Colonic mucosa (tissue), 4 donors: ENCODE results near the gene TTC9C. TPM values are rescaled to one million over a fixed set of nuclear protein-coding genes. Genes with fewer than 3 reads are reported as not detected.
"Not testable (repeated sequence)": the region's sequence is repeated elsewhere in the genome, so short reads cannot be mapped to it uniquely, and the experiment has no call there.

Source experiments
- DNase-seq: peaks from one replicate; pipeline ENCODE4 v3.0.0-alpha.2; 2020
- H3K27ac ChIP-seq: fragments of 200-600 bp; one replicate; pipeline ENCODE4 v1.8.0; 2021
- H3K27me3 ChIP-seq: fragments of 200-600 bp; one replicate; pipeline ENCODE4 v1.8.0; 2021
- H3K36me3 ChIP-seq: fragments of 200-600 bp; one replicate; pipeline ENCODE4 v1.8.0; 2021
- H3K4me1 ChIP-seq: fragments of 200-600 bp; one replicate; pipeline ENCODE4 v1.8.0; 2021; ENCODE audit warnings: mild to moderate bottlenecking
- H3K4me3 ChIP-seq: fragments of 200-600 bp; one replicate; pipeline ENCODE4 v1.8.0; 2021
- H3K9ac ChIP-seq, 2 donors: one replicate each; pipeline ENCODE4 v1.7.0; 2013; ENCODE audit warnings: control low read depth in 2 of 2, low read depth in 2 of 2, low read length in 2 of 2
- H3K9me3 ChIP-seq: fragments of 200-600 bp; one replicate; pipeline ENCODE4 v1.8.0; 2021
- intact Hi-C: fragments of 100-400 bp; cut with DNase I; formaldehyde crosslinking; loops from one replicate; pipeline ENCODE4 v1.14.1; 2022
- total RNA-seq, 2 donors: library from RNA; stranded (reverse); fragmentation: NEBNext Ultra II Directional in 1 of 2; extraction: Animal tissue kit (Norgen Biotek cat#: 25700) in 1 of 2; gene quantifications; one replicate each; pipeline ENCODE4 v1.2.1, GENCODE V29; 2021
- TF ChIP-seq, protein P1 (sequence below): fragments of 200-600 bp; IDR thresholded peaks from one replicate; pipeline ENCODE4 v1.8.0; 2022; ENCODE audit warnings: antibody characterized with exemption, mild to moderate bottlenecking
- donor health status: healthy.
- donor health status: DM: no; HTN: no; CAD: no.
- donor health status: DM: no; HTN: no; CAD: no.

Gene TTC9C
- total RNA-seq, 2 donors from 2014 or later = 34.2 to 39.8 TPM

DNA sequence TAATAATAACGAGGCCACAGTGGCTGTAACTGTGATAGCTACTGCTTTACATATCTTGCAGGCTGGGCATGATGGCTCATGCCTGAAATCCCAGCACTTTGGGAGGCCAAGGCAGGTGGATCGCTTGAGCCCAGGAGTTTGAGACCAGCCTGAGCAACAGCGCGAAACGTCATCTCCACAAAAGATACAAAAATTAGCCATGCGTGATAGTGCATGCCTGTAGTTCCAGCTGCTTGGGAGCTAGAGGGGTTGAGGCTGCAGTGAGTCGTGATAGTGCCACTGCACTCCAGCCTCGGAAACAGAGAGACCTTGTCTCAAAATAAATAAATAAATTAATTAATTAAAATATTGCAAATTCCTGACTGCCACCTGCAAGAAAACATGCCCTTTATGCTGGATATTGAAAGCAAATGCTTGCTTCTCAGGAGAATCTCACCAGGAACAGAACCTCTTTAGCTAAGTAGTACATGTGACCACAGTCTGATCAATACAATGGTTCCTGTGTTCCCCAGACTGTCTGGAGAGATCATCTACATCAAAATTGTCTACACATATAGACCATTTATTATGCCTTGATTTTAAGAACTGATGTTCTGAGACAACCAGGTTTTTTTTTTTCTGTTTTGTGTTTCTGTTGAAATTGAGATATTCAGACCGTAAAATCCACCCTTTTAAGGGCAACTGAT lies 19.3 kb downstream of the TTC9C start:
- Histone ChIP-seq H3K4me1 (no peaks in the 10 kb centered on the region), H3K4me3 (no peak overlapping the region), H3K9me3 (no peaks in the 10 kb centered on the region), H3K27ac (no peak overlapping the region), H3K36me3 (no peaks in the 10 kb centered on the region), H3K27me3 (no peaks in the 10 kb centered on the region), H3K9ac (no peak overlapping the region)
- intact Hi-C loops = no loop called here
- DNase-seq = no peak
- TF ChIP-seq, protein P1, sequence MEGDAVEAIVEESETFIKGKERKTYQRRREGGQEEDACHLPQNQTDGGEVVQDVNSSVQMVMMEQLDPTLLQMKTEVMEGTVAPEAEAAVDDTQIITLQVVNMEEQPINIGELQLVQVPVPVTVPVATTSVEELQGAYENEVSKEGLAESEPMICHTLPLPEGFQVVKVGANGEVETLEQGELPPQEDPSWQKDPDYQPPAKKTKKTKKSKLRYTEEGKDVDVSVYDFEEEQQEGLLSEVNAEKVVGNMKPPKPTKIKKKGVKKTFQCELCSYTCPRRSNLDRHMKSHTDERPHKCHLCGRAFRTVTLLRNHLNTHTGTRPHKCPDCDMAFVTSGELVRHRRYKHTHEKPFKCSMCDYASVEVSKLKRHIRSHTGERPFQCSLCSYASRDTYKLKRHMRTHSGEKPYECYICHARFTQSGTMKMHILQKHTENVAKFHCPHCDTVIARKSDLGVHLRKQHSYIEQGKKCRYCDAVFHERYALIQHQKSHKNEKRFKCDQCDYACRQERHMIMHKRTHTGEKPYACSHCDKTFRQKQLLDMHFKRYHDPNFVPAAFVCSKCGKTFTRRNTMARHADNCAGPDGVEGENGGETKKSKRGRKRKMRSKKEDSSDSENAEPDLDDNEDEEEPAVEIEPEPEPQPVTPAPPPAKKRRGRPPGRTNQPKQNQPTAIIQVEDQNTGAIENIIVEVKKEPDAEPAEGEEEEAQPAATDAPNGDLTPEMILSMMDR = no peak

DNA sequence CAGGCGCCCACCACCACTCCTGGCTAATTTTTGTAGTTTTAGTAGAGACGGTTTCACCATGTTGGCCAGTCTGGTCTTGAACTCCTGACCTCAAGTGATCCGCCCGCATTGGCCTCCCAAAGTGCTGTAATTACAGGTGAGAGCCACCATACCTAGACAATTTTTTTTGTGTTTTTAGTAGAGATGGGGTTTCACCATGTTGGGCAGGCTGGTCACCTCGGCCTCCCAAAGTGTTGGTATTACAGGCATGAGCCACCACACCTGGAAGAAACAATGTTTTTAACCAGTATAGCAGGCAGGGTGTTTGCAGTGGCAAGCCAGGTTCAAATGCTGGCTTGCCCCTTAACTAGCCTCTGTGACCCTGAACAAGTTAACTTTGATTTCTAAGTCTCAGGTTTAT lies 21.6 kb downstream of the TTC9C start:
- DNase-seq, H3K4me3 ChIP-seq, intact Hi-C loops, H3K36me3 ChIP-seq, H3K27ac ChIP-seq, H3K9ac ChIP-seq, H3K4me1 ChIP-seq, H3K9me3 ChIP-seq, H3K27me3 ChIP-seq: not testable (repeated sequence)

DNA sequence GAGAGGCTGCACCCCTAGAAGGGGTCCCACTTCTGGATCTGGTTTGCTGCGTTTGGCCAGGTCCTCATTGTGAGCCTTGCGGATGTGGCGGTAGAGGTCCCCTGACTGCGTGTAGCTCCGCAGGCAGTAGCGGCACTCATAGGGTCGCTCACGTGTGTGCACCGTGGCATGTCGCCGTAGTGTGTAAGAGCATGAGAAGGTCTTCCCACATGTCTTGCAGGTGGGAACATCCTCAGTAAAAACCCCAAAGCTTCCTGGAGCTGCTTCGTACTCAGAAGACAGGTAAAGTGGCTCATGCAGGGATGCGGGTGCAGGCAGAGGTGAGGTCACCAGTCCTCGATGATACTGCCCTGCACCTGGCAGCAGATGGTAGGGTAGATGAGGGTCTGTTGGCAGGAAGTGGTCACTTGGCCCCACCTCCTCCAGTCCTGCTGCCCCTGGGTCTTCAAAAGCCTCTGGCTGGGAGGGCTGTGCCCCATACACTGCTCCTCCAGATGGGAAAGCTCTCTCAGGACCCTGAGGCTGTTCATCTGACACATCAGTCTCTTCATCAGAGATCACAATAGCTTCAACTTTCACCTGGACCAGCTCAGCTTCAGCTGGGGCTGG lies 24.0 kb downstream of the TTC9C start:
- no peak for DNase-seq
- Histone ChIP-seq H3K27ac (no peak overlapping the region), H3K9me3 (no peaks in the 10 kb centered on the region), H3K9ac (no peak overlapping the region), H3K36me3 (no peaks in the 10 kb centered on the region), H3K4me1 (peaks cover 8% of the 10 kb centered on the region), H3K4me3 (no peak overlapping the region), H3K27me3 (no peaks in the 10 kb centered on the region)
- intact Hi-C loops = no loop called here
- TF ChIP-seq, protein P1 = no peak

DNA sequence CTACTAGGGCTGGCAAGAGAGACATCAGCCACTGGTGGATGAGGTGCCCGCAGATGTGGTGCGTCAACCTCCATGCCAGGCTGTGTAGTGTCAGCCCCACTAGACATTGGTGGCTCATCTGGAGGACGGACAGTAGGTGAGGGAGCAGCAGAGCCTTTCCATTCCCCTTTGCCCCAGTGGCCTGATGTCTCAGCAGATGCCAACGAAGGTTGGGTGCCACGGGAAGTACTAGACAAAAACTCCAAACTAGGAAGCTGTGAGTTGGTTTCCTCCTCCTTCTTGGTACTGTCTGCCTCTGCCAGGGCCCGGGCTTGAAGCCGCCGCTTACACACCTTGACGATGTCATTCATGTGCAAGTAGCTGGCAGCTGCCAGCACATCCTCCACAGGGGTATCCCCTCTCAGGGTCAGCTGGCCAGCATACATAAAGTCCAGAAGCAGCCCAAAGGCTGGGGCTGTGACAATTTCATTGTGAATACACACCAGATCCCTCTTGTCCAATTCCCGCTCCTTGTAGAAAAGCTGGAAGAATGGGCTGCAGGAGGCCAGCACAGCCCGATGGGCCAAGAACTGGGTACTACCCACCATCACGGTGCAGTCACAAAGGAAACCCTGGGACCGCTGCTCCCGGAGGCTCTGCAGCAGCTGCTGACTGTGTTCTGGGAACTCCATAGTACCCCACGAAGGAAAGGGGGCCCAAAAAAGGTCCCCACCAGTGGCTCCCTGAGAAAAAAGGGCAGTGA lies 24.9 kb downstream of the TTC9C start:
- TF ChIP-seq, protein P1 = no peak
- H3K4me1 ChIP-seq = peaks cover 8% of the 10 kb centered on the region
- intact Hi-C loops = no loop called here

DNA sequence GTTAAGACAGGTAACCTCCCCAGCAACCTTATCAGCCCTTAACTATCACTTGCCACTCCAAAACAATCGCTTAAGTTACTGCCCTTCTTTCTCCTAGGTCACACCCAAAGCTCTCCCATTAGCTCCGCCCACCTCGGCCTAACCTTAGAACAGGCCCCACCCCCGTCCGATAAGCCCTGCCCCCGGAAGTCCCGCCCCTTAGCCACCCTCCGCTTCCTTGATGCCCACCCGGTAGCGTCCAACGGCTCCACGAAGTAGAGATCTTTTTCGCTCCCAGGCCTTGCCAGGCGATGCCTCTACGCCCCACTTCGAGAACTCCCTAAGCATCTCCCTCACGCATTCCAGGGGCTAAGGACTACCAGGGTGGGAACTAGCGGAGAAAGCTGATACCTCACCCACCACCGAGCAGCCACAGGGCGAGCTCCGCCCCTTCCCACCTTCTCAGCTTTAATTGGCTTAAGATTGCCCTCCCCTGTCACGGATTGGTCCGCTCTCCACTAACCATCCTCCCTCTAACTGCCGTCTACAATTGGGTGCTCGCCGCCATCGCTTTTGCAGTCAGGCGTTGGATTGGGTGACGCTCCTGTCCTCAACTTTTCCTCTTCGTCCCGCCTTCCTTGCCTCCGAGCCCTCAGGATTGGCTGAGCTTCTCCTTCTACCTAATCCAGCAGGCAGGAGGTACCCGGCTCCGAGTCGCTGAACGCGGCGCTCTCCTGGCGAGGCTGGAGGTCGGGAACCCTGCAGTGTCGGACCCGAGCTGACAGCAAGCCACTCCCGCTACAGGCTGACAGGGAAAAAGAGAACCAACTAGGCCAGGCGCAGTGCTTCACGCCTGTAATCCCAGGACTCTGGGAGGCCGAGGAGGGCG lies 25.7 kb downstream of the TTC9C start, which contains the start of gene ZBTB3:
ZBTB3 (minus strand) TSS at position 425 of the 868 bp plus-strand sequence. CDS start 496 bp downstream, outside the sequence.
- no peaks in the 10 kb centered on the region for H3K9me3 ChIP-seq
- H3K36me3 ChIP-seq = no peaks in the 10 kb centered on the region
- peak within 1 kb of the TSS; percentile 92 for H3K27ac ChIP-seq
- TF ChIP-seq, protein P1 = no peak
- peaks cover 8% of the 10 kb centered on the region for H3K4me1 ChIP-seq
- intact Hi-C loops = no loop called here
- no peaks in the 10 kb centered on the region for H3K27me3 ChIP-seq
- H3K4me3 ChIP-seq = peak within 1 kb of the TSS; percentile 57
- H3K9ac ChIP-seq = peak within 1 kb of the TSS; percentile 79 to 86
- DNase-seq = peak; percentile 99

More for the DNA sequence above, 24.9 kb downstream of the TTC9C start:
- Histone ChIP-seq H3K27me3 (no peaks in the 10 kb centered on the region), H3K36me3 (no peaks in the 10 kb centered on the region), H3K9me3 (no peaks in the 10 kb centered on the region), H3K4me3 (peak overlapping the region; percentile 57), H3K27ac (peak overlapping the region; percentile 92), H3K9ac (peak overlapping the region; percentile 61 to 86)
- peak; percentile 25 for DNase-seq
